ENCODE results near the gene ACSS2. TPM values are rescaled to one million over a fixed set of nuclear protein-coding genes. Genes with fewer than 3 reads are reported as not detected.

The ACSS2 gene
- total and polyA plus RNA-seq, 4 experiments from 2014 or later: 11.4 to 24.3 (median 17.0) TPM

DNA sequence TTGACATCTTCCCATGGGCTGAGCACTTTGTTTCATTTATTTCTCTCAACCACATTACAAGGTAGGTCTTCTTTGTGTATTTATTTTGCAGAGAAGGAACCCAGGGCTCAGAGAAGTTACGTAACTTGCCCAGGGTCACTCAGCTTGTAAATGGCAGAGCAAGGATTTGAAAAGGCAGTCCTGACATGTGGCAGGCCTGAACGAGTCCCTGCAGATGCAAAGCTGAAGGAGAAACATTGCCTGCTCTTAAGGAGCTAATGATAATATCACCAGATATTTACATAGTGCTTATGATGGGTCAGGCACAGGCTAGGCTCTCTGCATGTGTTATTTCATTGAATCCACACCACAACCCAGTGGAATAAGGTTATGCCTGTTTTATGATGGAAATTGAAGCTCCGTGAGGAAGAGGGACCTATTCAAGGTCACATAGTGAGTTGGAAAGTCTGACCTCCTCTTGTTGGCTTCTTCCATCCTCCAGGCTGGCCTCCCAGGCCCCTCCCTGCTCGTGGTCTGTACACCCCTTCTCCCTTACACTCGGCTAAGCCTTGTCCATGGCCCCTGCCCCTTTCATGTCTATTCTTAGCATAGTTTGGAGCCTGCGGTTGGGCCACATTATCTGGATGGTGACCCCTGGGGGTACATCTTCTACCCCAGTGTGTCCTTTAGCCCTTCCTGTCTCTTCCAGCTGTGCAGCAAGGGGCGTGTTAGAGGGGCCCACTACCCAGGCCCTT, 91.8 kb downstream of the ACSS2 start:
- H3K4me3 ChIP-seq (ENCODE audit: low read length in 2 of 2): no peak overlapping the region
- CTCF ChIA-PET (ENCODE audit: partially characterized antibody): interaction anchor here (0.7 kb wide), 1 partner anchor 85 kb away, joined by 3 read pairs; no protein-coding TSS in a partner anchor
- H3K9me3 Mint-ChIP-seq: no peaks in the 10 kb centered on the region
- H3K4me1 Mint-ChIP-seq: no peaks in the 10 kb centered on the region
- no peaks in the 10 kb centered on the region for H3K36me3 Mint-ChIP-seq
- intact Hi-C loops (cut with micrococcal nuclease): no loop called here
- H3K9me3 ChIP-seq (ENCODE audit: control insufficient read depth in 1 of 2, low read length in 2 of 2): no peaks in the 10 kb centered on the region
- H3K27me3 ChIP-seq (ENCODE audit: insufficient read depth, low read length): no peaks in the 10 kb centered on the region
- no peaks in the 10 kb centered on the region for H3K27me3 Mint-ChIP-seq
- POLR2A ChIA-PET (ENCODE audit: partially characterized antibody): no interaction called here
- no peak for DNase-seq
- H3K4me1 ChIP-seq (ENCODE audit: insufficient read depth, low read length): no peaks in the 10 kb centered on the region
- no peaks in the 10 kb centered on the region for H3K36me3 ChIP-seq (ENCODE audit: insufficient read depth, low read length)
- H3K4me3 Mint-ChIP-seq: no peak overlapping the region
- no peak overlapping the region for H3K27ac ChIP-seq (ENCODE audit: low read depth, low read length)
- no peak overlapping the region for H3K27ac Mint-ChIP-seq

DNA sequence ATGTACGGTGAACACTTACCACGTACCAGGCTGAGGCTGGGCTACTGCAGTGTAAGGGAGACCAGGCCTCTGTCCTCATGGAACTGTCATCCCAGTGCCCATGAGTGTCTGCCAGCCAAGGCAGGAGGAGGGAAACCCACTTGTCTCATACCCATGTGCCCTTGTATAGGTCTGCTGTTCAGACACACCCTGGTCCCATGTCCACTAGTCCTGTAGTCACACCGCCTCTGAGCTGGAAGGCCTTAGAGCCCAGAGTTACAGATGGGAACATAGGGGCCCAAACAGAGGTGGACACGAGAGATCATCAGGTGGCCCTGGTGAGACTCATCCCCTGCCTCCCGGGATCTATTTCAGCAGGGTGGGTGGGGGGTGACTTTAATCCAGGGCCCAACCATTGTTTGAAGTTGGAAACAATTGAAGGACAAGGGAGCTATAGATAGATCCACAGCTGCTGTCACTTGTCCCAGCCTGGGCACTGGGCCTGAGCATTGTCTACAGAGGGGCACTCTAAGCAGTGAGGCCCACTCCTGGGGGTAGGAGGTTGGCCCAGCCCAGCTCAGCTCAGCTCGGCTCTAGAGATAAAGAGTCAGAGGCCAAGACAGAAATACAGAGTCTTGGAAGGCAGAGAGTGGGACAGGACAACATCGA, 93.9 kb downstream of the ACSS2 start:
- Histone ChIP-seq H3K4me3 (ENCODE audit: low read length in 2 of 2) (no peak overlapping the region), H3K9me3 (ENCODE audit: control insufficient read depth in 1 of 2, low read length in 2 of 2) (no peaks in the 10 kb centered on the region), H3K36me3 (ENCODE audit: insufficient read depth, low read length) (no peaks in the 10 kb centered on the region), H3K4me1 (ENCODE audit: insufficient read depth, low read length) (no peaks in the 10 kb centered on the region), H3K27me3 (ENCODE audit: insufficient read depth, low read length) (no peaks in the 10 kb centered on the region), H3K27ac (ENCODE audit: low read depth, low read length) (no peak overlapping the region)
- CTCF ChIA-PET (ENCODE audit: partially characterized antibody): no interaction called here
- Mint-ChIP-seq H3K4me3 (no peak overlapping the region), H3K36me3 (no peaks in the 10 kb centered on the region), H3K27ac (no peak overlapping the region), H3K4me1 (no peaks in the 10 kb centered on the region), H3K27me3 (peaks cover 0 to 1% of the 10 kb centered on the region in 2 donors), H3K9me3 (no peaks in the 10 kb centered on the region)
- intact Hi-C loops (cut with micrococcal nuclease): no loop called here
- POLR2A ChIA-PET (ENCODE audit: partially characterized antibody): no interaction called here
- DNase-seq: no peak

DNA sequence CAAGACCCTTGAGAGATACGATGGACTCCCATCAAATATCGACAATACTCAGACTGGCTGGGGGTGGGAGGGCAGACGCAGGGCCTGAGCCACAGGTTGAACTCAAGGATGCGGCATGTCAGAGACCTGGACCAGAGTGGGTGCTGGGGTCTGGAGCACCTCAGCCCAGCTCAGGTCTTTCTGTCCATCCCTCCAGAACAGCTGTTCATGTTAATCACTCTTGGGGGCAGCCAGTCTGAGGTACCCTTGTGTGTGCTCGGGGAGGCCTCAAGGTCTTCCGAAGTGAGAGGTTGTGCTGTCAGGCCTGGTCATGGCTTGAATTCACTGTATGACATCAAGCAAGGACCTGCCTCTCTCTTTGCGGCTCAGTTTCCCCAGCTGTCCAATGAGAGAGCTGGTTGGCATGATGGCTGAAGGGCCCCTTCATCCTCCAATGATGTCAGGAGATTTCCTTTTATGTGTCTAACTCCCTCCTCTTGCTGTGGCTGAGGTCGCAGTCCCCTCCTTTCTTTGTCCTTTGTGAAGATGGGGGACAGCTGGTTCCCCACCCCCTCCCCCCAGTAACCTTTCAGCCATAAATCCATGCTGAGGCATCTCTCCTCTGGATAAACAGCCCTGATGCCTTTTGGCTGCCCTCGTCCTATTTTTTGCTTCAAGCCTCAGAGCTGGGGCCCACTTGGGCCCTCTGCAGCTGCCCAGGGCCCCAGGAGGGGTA, 94.6 kb downstream of the ACSS2 start:
- H3K4me3 Mint-ChIP-seq: no peak overlapping the region
- H3K9me3 Mint-ChIP-seq: no peaks in the 10 kb centered on the region

DNA sequence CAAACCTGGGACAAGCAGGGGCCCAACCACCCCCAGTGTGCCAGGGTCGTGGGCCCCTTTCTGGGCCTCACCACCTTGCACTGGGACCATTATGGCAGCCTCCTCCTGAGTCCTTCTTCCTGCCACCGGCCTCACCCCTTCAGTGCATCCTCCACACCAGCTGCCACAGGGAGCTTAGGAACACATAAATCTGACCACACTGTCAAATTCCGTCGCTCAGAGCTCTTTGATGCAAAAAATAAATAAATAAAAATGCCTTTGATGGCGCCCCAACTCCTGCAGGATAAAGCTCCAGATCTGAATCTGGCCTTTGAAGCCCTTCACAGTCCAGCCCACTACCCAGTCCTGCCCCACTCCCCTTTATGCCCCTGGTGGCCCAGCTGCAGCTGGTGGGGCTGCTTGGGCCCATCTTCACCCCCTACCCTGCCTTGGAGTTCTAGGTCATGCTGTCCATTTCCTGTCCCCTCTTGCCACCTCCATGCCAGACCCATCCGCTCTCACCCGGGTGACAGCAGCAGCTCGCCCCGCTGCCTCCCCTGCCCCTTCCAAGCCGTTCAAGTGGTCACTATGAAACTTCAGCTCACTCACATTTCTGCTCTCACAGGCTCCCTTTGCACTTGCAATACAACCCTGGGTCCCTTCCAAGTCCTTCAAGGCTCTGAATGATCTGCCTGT, 95.3 kb downstream of the ACSS2 start:
- no peaks in the 10 kb centered on the region for H3K36me3 ChIP-seq (ENCODE audit: insufficient read depth, low read length)
- H3K4me3 ChIP-seq (ENCODE audit: low read length in 2 of 2): no peak overlapping the region
- no peaks in the 10 kb centered on the region for H3K4me1 Mint-ChIP-seq
- ChIA-PET POLR2A (ENCODE audit: partially characterized antibody) (no interaction called here), CTCF (ENCODE audit: partially characterized antibody) (no interaction called here)
- H3K27me3 ChIP-seq (ENCODE audit: insufficient read depth, low read length): no peaks in the 10 kb centered on the region
- no peaks in the 10 kb centered on the region for H3K4me1 ChIP-seq (ENCODE audit: insufficient read depth, low read length)
- H3K27ac ChIP-seq (ENCODE audit: low read depth, low read length): no peak overlapping the region
- H3K9me3 ChIP-seq (ENCODE audit: control insufficient read depth in 1 of 2, low read length in 2 of 2): no peaks in the 10 kb centered on the region
- DNase-seq: no peak
- H3K36me3 Mint-ChIP-seq: no peaks in the 10 kb centered on the region
- intact Hi-C loops (cut with micrococcal nuclease): no loop called here
- H3K27ac Mint-ChIP-seq: peak overlapping the region in 1 of 7 donors; percentile 54
- no peaks in the 10 kb centered on the region for H3K9me3 Mint-ChIP-seq
- H3K4me3 Mint-ChIP-seq: no peak overlapping the region
- peaks cover 0 to 1% of the 10 kb centered on the region in 2 donors for H3K27me3 Mint-ChIP-seq

More for the DNA sequence above, 94.6 kb downstream of the ACSS2 start:
- intact Hi-C loops (cut with micrococcal nuclease): no loop called here
- no peak overlapping the region for H3K4me3 ChIP-seq (ENCODE audit: low read length in 2 of 2)
- no peaks in the 10 kb centered on the region for H3K36me3 Mint-ChIP-seq
- no peak overlapping the region for H3K27ac Mint-ChIP-seq
- CTCF ChIA-PET (ENCODE audit: partially characterized antibody): no interaction called here
- DNase-seq: no peak
- no peaks in the 10 kb centered on the region for H3K9me3 ChIP-seq (ENCODE audit: control insufficient read depth in 1 of 2, low read length in 2 of 2)
- no peaks in the 10 kb centered on the region for H3K4me1 Mint-ChIP-seq
- no peak overlapping the region for H3K27ac ChIP-seq (ENCODE audit: low read depth, low read length)
- POLR2A ChIA-PET (ENCODE audit: partially characterized antibody): no interaction called here
- peaks cover 0 to 1% of the 10 kb centered on the region in 2 donors for H3K27me3 Mint-ChIP-seq
- no peaks in the 10 kb centered on the region for H3K36me3 ChIP-seq (ENCODE audit: insufficient read depth, low read length)
- H3K27me3 ChIP-seq (ENCODE audit: insufficient read depth, low read length): no peaks in the 10 kb centered on the region
- no peaks in the 10 kb centered on the region for H3K4me1 ChIP-seq (ENCODE audit: insufficient read depth, low read length)

DNA sequence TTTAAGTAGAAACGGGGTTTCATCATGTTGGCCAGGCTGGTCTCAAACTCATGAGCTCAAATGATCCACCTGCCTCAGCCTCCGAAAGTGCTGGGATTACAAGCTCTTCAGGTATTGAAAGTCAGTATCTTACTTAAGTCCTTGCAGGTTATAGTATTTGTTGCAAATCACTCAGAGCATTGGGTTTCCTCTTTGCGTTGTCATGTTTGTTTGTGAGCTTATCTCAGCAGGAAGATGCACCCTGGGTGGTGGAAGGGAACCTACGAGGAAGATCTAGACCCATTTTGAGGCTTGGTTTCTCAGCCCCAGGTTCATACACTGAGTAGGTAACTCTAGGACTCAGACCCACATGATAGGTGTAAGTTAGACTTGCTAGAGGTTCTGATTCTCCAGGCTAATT, 97.8 kb downstream of the ACSS2 start:
- H3K36me3 Mint-ChIP-seq: no peaks in the 10 kb centered on the region
- Histone ChIP-seq H3K27me3 (ENCODE audit: insufficient read depth, low read length) (no peaks in the 10 kb centered on the region), H3K27ac (ENCODE audit: low read depth, low read length) (no peak overlapping the region), H3K4me3 (ENCODE audit: low read length in 2 of 2) (no peak overlapping the region), H3K4me1 (ENCODE audit: insufficient read depth, low read length) (no peaks in the 10 kb centered on the region), H3K9me3 (ENCODE audit: control insufficient read depth in 1 of 2, low read length in 2 of 2) (no peaks in the 10 kb centered on the region), H3K36me3 (ENCODE audit: insufficient read depth, low read length) (no peaks in the 10 kb centered on the region)
- no peak overlapping the region for H3K4me3 Mint-ChIP-seq
- no peaks in the 10 kb centered on the region for H3K9me3 Mint-ChIP-seq
- CTCF ChIA-PET (ENCODE audit: partially characterized antibody): no interaction called here
- intact Hi-C loops (cut with micrococcal nuclease): no loop called here
- no peaks in the 10 kb centered on the region for H3K4me1 Mint-ChIP-seq
- no peak for DNase-seq
- H3K27me3 Mint-ChIP-seq: peaks cover 6 to 13% of the 10 kb centered on the region in 2 donors
- H3K27ac Mint-ChIP-seq: no peak overlapping the region
- POLR2A ChIA-PET (ENCODE audit: partially characterized antibody): no interaction called here

DNA sequence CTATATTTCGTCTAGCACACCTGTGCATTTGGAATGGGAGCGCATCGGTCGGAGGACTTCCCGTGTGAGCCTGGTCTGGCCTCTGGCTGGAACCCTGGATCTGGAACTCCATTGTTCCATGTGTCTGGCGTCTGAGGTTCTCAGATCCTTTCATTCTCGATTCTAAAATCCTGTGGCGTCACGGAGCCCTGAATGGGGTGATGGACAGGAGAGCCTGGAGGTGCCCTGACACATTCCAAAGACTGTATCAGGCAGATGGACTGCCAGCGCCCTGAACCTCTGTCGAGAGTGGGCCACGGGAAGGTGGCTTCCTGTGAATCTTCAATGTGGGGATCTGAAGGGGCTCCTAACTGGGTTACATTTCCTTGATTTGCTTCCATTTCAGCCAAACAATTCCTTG, 99.9 kb downstream of the ACSS2 start:
- H3K27me3 Mint-ChIP-seq: peaks cover 7 to 13% of the 10 kb centered on the region in 2 donors
- H3K36me3 ChIP-seq (ENCODE audit: insufficient read depth, low read length): no peaks in the 10 kb centered on the region
- H3K4me3 Mint-ChIP-seq: no peak overlapping the region
- H3K27me3 ChIP-seq (ENCODE audit: insufficient read depth, low read length): no peaks in the 10 kb centered on the region
- H3K9me3 Mint-ChIP-seq: no peaks in the 10 kb centered on the region
- H3K4me1 ChIP-seq (ENCODE audit: insufficient read depth, low read length): no peaks in the 10 kb centered on the region
- intact Hi-C loops (cut with micrococcal nuclease): no loop called here
- no peaks in the 10 kb centered on the region for H3K9me3 ChIP-seq (ENCODE audit: control insufficient read depth in 1 of 2, low read length in 2 of 2)
- DNase-seq: no peak
- ChIA-PET POLR2A (ENCODE audit: partially characterized antibody) (no interaction called here), CTCF (ENCODE audit: partially characterized antibody) (no interaction called here)
- H3K27ac ChIP-seq (ENCODE audit: low read depth, low read length): no peak overlapping the region
- no peaks in the 10 kb centered on the region for H3K36me3 Mint-ChIP-seq
- H3K27ac Mint-ChIP-seq: no peak overlapping the region
- no peaks in the 10 kb centered on the region for H3K4me1 Mint-ChIP-seq
- H3K4me3 ChIP-seq (ENCODE audit: low read length in 2 of 2): no peak overlapping the region

All from CD4-positive, alpha-beta memory T cell (primary cell).